Measurements from ENCODE around the gene GFER.

DNA sequence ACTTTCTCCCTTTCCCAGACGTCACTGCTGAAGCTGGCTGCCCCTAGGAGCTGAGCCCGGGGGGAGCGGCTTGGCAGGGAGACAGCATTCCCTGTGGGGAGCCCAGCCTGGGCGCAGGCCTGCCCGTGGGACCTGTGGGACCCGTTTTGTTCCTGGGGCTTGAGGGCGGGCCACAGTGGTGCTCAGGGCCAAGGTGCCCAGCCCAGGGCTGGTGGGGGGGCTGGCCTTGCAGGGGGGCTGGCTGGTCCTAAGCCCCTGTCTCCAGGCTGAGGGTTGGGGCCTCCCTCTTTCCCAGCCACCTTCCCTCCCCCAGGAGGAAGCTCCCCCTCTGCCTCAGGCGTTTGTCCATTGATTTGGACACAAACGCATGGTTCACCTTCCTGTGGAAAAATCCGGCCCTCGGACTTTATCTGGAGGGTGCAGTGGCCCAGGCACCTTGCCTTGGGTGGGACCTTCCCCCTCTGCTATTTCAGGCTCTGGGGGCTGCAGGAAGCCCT is 47.1 kb downstream of the GFER start:
- TF ChIP-seq, protein P1, sequence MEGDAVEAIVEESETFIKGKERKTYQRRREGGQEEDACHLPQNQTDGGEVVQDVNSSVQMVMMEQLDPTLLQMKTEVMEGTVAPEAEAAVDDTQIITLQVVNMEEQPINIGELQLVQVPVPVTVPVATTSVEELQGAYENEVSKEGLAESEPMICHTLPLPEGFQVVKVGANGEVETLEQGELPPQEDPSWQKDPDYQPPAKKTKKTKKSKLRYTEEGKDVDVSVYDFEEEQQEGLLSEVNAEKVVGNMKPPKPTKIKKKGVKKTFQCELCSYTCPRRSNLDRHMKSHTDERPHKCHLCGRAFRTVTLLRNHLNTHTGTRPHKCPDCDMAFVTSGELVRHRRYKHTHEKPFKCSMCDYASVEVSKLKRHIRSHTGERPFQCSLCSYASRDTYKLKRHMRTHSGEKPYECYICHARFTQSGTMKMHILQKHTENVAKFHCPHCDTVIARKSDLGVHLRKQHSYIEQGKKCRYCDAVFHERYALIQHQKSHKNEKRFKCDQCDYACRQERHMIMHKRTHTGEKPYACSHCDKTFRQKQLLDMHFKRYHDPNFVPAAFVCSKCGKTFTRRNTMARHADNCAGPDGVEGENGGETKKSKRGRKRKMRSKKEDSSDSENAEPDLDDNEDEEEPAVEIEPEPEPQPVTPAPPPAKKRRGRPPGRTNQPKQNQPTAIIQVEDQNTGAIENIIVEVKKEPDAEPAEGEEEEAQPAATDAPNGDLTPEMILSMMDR (IDR thresholded peaks at IDR 0.05) = no peak
- no peak for TF ChIP-seq POLR2A (IDR thresholded peaks at IDR 0.05)
